RWPE2 (cell line): ENCODE data around the gene SLC7A8.

Source experiments
- ATAC-seq: fragments of 200-7000 bp; cut with Tn5 transposase; 3 replicates; pipeline ENCODE4 v1.9.1; 2021; ENCODE audit warnings: low read depth
- DNase-seq: peaks from one replicate; pipeline ENCODE4 v3.0.0-alpha.2; 2020; ENCODE audit warnings: low spot score
- H3K27ac ChIP-seq: fragments of 450-650 bp; 2 replicates; pipeline ENCODE4 v1.5.1; 2017; ENCODE audit warnings: mild to moderate bottlenecking; ENCODE audit not compliant: poor library complexity, severe bottlenecking
- H3K27me3 ChIP-seq: fragments of 250-450 bp; sonication (Bioruptor Pico); 2 replicates; pipeline ENCODE4 v1.5.1; 2021; ENCODE audit warnings: mild to moderate bottlenecking, moderate library complexity; ENCODE audit not compliant: insufficient read depth, poor library complexity, severe bottlenecking
- H3K36me3 ChIP-seq: fragments of 250-450 bp; sonication (Bioruptor Pico); 2 replicates; pipeline ENCODE4 v1.5.1; 2020; ENCODE audit warnings: low read depth, mild to moderate bottlenecking, moderate library complexity
- H3K4me1 ChIP-seq: fragments of 250-450 bp; sonication (Bioruptor Pico); 2 replicates; pipeline ENCODE4 v1.5.1; 2021; ENCODE audit warnings: mild to moderate bottlenecking, moderate library complexity; ENCODE audit not compliant: insufficient read depth, poor library complexity, severe bottlenecking
- H3K4me3 ChIP-seq: fragments of 250-450 bp; sonication (Bioruptor Pico); 2 replicates; pipeline ENCODE4 v1.5.1; 2021; ENCODE audit warnings: mild to moderate bottlenecking, moderate library complexity; ENCODE audit not compliant: severe bottlenecking
- H3K9me3 ChIP-seq: fragments of 250-450 bp; sonication (Bioruptor Pico); 2 replicates; pipeline ENCODE4 v1.5.1; 2021; ENCODE audit warnings: mild to moderate bottlenecking, moderate library complexity; ENCODE audit not compliant: severe bottlenecking
- TF ChIP-seq, protein P1 (sequence below): fragments of 450-650 bp; IDR thresholded peaks from one replicate; pipeline ENCODE4 v1.5.1; 2017; ENCODE audit warnings: mild to moderate bottlenecking, moderate library complexity; ENCODE audit not compliant: poor library complexity, severe bottlenecking

Gene SLC7A8

DNA sequence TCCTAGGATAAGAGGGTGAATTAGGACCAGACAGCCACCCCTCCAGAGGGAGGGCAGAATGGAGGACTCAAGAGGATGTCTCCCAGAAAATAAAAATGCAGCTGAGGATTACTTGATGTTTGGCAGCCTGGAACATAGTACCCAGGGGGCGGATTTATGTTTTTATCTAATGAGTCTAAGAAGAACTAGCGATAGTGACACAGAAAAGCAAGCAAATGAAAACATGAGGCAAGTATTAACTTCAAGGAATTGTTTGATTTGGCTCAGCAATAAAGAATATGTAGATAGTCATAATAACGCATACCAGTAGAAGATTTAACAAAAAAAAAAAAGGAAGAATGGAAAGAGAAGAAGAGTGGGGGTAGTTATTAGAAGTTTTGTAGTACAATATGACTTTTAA is 10.0 kb upstream of the SLC7A8 start:
- no peak for ATAC-seq
- Histone ChIP-seq H3K27ac (no peak overlapping the region), H3K9me3 (no peaks in the 10 kb centered on the region), H3K4me3 (no peak overlapping the region), H3K36me3 (no peaks in the 10 kb centered on the region), H3K27me3 (no peaks in the 10 kb centered on the region), H3K4me1 (peaks cover 13% of the 10 kb centered on the region)
- TF ChIP-seq, protein P1, sequence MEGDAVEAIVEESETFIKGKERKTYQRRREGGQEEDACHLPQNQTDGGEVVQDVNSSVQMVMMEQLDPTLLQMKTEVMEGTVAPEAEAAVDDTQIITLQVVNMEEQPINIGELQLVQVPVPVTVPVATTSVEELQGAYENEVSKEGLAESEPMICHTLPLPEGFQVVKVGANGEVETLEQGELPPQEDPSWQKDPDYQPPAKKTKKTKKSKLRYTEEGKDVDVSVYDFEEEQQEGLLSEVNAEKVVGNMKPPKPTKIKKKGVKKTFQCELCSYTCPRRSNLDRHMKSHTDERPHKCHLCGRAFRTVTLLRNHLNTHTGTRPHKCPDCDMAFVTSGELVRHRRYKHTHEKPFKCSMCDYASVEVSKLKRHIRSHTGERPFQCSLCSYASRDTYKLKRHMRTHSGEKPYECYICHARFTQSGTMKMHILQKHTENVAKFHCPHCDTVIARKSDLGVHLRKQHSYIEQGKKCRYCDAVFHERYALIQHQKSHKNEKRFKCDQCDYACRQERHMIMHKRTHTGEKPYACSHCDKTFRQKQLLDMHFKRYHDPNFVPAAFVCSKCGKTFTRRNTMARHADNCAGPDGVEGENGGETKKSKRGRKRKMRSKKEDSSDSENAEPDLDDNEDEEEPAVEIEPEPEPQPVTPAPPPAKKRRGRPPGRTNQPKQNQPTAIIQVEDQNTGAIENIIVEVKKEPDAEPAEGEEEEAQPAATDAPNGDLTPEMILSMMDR = no peak
- no peak for DNase-seq

DNA sequence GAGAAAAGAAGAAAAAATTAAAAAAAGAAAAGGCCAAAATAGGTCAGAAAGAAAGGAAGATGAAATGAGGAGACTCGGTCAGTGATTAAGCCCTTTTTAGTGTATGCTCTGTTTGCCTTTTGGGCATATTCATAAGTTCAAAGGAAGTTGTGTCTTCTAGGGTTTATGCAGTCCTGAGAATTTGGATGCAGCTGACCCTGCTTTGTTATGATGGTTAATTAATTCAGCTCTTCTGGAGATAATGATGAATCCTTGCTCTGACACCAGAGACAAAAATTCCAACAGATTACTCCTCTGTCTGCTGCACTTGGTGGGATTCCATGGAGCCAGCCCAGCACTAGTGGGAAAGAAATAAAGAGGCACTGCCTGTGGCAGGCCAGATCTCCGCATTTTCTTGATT is 4.5 kb upstream of the SLC7A8 start:
- ATAC-seq = no peak
- H3K27ac ChIP-seq = no peak overlapping the region
- TF ChIP-seq, protein P1 = no peak
- no peaks in the 10 kb centered on the region for H3K36me3 ChIP-seq
- no peaks in the 10 kb centered on the region for H3K9me3 ChIP-seq
- no peak for DNase-seq
- H3K4me1 ChIP-seq = peaks cover 14% of the 10 kb centered on the region
- no peak overlapping the region for H3K4me3 ChIP-seq
- H3K27me3 ChIP-seq = no peaks in the 10 kb centered on the region

DNA sequence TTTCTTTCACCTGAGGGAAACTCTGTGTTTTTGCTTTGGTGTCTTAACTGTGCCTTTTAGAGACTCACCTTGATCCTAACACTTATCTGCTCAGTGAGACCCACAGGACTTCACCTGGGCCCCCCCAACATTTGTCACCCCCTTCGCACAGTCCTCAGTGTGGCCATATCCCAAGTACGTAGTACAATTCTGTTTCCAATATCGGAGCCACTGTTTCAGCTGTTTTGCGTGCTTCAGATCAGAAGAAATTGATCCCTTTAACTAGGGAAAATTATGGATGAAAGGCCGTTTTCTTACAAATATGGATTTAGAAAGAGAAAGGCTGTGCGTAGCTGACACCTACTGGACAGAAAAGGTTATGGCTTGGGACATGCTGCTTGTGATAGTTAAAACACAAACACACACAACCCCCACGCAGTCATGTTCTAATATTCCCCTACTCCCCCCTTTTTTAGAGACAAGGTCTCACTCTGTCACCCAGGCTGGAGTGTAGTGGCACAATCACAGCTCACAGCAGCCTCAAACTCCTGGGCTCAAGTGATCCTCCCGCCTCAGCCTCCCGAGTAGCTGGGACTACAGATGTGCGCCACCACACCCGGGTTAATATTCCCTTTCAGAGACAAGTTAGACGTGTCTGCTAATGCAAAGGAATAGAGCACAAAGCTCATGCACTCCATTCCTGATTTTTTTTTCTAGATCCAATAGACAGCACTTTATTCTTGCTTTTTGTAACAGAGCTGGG is 3.6 kb upstream of the SLC7A8 start:
- ATAC-seq (peak; percentile 52; the same call in 2 of the 3 replicates), DNase-seq (no peak)
- Histone ChIP-seq H3K36me3 (no peaks in the 10 kb centered on the region), H3K27me3 (no peaks in the 10 kb centered on the region), H3K4me1 (peaks cover 14% of the 10 kb centered on the region), H3K4me3 (no peak overlapping the region), H3K27ac (no peak overlapping the region), H3K9me3 (no peaks in the 10 kb centered on the region)
- TF ChIP-seq, protein P1 = peak; percentile 96

DNA sequence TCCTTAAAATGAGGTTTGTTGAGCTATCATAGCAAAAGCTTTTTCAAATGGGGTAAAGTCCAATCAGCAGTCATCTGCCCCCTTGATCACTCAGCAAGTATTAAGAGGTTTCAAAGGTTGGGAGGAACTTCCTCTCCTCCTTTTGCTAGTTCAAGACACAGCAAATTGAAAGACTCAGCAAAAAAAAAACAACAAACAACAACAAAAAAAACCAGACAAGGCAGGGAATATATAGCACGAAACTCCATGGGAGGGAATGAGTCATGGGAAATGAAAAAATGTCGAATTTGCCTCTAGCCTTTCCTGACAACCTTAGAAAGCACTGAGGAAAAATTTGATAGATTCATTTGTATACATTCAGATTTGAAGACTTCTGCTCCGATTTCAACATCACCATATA is 1.6 kb upstream of the SLC7A8 start:
- no peaks in the 10 kb centered on the region for H3K36me3 ChIP-seq
- no peak overlapping the region for H3K4me3 ChIP-seq
- no peaks in the 10 kb centered on the region for H3K27me3 ChIP-seq
- peaks cover 14% of the 10 kb centered on the region for H3K4me1 ChIP-seq
- DNase-seq (no peak), ATAC-seq (no peak)
- H3K27ac ChIP-seq = no peak overlapping the region
- TF ChIP-seq, protein P1 = no peak
- no peaks in the 10 kb centered on the region for H3K9me3 ChIP-seq

DNA sequence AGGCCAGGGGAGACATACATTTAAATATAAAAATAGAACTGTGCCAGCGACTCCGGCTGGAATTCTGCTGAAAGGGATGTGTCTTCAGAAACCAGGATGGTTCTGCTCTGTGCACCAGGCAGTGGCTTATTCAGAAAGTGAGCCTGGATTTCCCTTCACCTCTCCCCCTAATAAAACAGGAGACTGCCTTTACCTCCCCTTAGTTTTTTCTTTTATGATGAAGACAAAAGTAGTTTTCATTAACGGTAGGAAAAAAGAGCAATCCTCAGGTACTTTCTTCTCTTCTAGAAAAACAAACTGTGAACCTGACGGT is 346 bp downstream of the SLC7A8 start:
- peak overlapping the region; percentile 0 for H3K27ac ChIP-seq
- DNase-seq = no peak
- no peaks in the 10 kb centered on the region for H3K36me3 ChIP-seq
- peaks cover 14% of the 10 kb centered on the region for H3K4me1 ChIP-seq
- TF ChIP-seq, protein P1 = no peak
- no peaks in the 10 kb centered on the region for H3K27me3 ChIP-seq
- peak; percentile 40; the same call in 2 of the 3 replicates for ATAC-seq
- peak overlapping the region; percentile 43 for H3K4me3 ChIP-seq
- H3K9me3 ChIP-seq = no peaks in the 10 kb centered on the region
